RWPE2 (cell line): ENCODE measurements around the gene RPL9.

Source experiments
- ATAC-seq: fragments of 200-7000 bp; cut with Tn5 transposase; 3 replicates; pipeline ENCODE4 v1.9.1; 2021; ENCODE audit warnings: low read depth
- DNase-seq: peaks from one replicate; pipeline ENCODE4 v3.0.0-alpha.2; 2020; ENCODE audit warnings: low spot score
- H3K27ac ChIP-seq: fragments of 450-650 bp; 2 replicates; pipeline ENCODE4 v1.5.1; 2017; ENCODE audit warnings: mild to moderate bottlenecking; ENCODE audit not compliant: poor library complexity, severe bottlenecking
- H3K27me3 ChIP-seq: fragments of 250-450 bp; sonication (Bioruptor Pico); 2 replicates; pipeline ENCODE4 v1.5.1; 2021; ENCODE audit warnings: mild to moderate bottlenecking, moderate library complexity; ENCODE audit not compliant: insufficient read depth, poor library complexity, severe bottlenecking
- H3K36me3 ChIP-seq: fragments of 250-450 bp; sonication (Bioruptor Pico); 2 replicates; pipeline ENCODE4 v1.5.1; 2020; ENCODE audit warnings: low read depth, mild to moderate bottlenecking, moderate library complexity
- H3K4me1 ChIP-seq: fragments of 250-450 bp; sonication (Bioruptor Pico); 2 replicates; pipeline ENCODE4 v1.5.1; 2021; ENCODE audit warnings: mild to moderate bottlenecking, moderate library complexity; ENCODE audit not compliant: insufficient read depth, poor library complexity, severe bottlenecking
- H3K4me3 ChIP-seq: fragments of 250-450 bp; sonication (Bioruptor Pico); 2 replicates; pipeline ENCODE4 v1.5.1; 2021; ENCODE audit warnings: mild to moderate bottlenecking, moderate library complexity; ENCODE audit not compliant: severe bottlenecking
- H3K9me3 ChIP-seq: fragments of 250-450 bp; sonication (Bioruptor Pico); 2 replicates; pipeline ENCODE4 v1.5.1; 2021; ENCODE audit warnings: mild to moderate bottlenecking, moderate library complexity; ENCODE audit not compliant: severe bottlenecking
- CTCF ChIP-seq: fragments of 450-650 bp; IDR thresholded peaks from one replicate; pipeline ENCODE4 v1.5.1; 2017; ENCODE audit warnings: mild to moderate bottlenecking, moderate library complexity; ENCODE audit not compliant: poor library complexity, severe bottlenecking

RPL9 gene

DNA sequence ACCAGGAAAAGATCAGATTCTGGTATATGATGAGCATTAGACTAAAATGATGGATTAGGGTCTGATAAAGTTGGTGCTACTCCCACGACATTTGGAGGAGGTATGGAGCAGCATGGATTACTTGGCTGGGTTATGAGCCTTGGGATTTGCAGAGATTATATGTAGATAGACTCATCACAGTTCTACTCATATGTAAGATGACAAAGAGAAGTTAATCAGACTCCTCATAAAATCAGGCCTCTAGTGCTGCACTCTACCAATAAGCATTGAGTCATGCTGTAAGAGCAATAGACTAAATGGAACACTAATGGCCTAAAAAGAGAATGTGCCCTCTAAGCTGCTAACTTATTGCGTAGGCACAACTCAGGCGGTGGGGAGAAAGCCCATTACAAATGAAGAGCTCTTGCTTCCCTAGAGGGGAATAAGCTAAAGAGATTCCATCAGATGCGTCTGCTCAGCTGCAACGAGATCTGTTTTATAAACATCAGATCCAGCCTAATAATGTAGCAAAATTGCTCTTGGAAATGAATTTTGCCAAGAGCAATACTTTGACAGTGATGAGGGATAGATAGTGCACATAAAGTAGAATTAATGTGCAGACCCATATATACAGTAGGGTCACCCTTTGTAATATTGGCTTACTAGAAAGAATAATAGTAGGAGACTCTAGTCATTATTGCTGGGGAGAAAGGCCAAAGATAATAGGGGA lies 17.6 kb upstream of the RPL9 start:
- no peak for DNase-seq
- no peak for ATAC-seq

GRCh38 chr4:39472396-39472795 lies 13.7 kb upstream of the RPL9 start:
- Histone ChIP-seq H3K27ac (no peak overlapping the region), H3K27me3 (no peaks in the 10 kb centered on the region), H3K4me3 (no peak overlapping the region), H3K9me3 (no peaks in the 10 kb centered on the region), H3K4me1 (no peaks in the 10 kb centered on the region), H3K36me3 (peaks cover 69% of the 10 kb centered on the region)
- no peak for TF ChIP-seq CTCF
- DNase-seq, result no peak
- ATAC-seq, result no peak

More for the DNA sequence above, 17.6 kb upstream of the RPL9 start:
- no peaks in the 10 kb centered on the region for H3K27me3 ChIP-seq
- TF ChIP-seq CTCF, result no peak
- H3K27ac ChIP-seq, result no peak overlapping the region
- H3K9me3 ChIP-seq, result no peaks in the 10 kb centered on the region
- no peaks in the 10 kb centered on the region for H3K4me1 ChIP-seq
- H3K4me3 ChIP-seq, result no peak overlapping the region
- H3K36me3 ChIP-seq, result peaks cover 44% of the 10 kb centered on the region

- DNase-seq (no peak), ATAC-seq (no peak)
- Histone ChIP-seq H3K27ac (no peak overlapping the region), H3K9me3 (no peaks in the 10 kb centered on the region), H3K4me3 (no peak overlapping the region), H3K27me3 (no peaks in the 10 kb centered on the region), H3K4me1 (no peaks in the 10 kb centered on the region), H3K36me3 (peaks cover 74% of the 10 kb centered on the region)
- TF ChIP-seq CTCF, result no peak
Measured at GRCh38 chr4:39470402-39470801, 11.7 kb upstream of the RPL9 start.

GRCh38 chr4:39469429-39470077 lies 10.8 kb upstream of the RPL9 start:
- peak; percentile 94 for ATAC-seq

More at GRCh38 chr4:39469429-39470077, 10.8 kb upstream of the RPL9 start:
- H3K27ac ChIP-seq, result no peak overlapping the region
- no peak for DNase-seq
- peaks cover 76% of the 10 kb centered on the region for H3K36me3 ChIP-seq
- peak; percentile 97 for TF ChIP-seq CTCF
- no peaks in the 10 kb centered on the region for H3K27me3 ChIP-seq
- no peaks in the 10 kb centered on the region for H3K4me1 ChIP-seq
- H3K9me3 ChIP-seq, result no peaks in the 10 kb centered on the region
- no peak overlapping the region for H3K4me3 ChIP-seq
